Measurements from ENCODE around the gene NOS3.

The NOS3 gene

GRCh38 chr7:151063212-151063561, 72.4 kb downstream of the NOS3 start:
- TF ChIP-seq, protein P1, sequence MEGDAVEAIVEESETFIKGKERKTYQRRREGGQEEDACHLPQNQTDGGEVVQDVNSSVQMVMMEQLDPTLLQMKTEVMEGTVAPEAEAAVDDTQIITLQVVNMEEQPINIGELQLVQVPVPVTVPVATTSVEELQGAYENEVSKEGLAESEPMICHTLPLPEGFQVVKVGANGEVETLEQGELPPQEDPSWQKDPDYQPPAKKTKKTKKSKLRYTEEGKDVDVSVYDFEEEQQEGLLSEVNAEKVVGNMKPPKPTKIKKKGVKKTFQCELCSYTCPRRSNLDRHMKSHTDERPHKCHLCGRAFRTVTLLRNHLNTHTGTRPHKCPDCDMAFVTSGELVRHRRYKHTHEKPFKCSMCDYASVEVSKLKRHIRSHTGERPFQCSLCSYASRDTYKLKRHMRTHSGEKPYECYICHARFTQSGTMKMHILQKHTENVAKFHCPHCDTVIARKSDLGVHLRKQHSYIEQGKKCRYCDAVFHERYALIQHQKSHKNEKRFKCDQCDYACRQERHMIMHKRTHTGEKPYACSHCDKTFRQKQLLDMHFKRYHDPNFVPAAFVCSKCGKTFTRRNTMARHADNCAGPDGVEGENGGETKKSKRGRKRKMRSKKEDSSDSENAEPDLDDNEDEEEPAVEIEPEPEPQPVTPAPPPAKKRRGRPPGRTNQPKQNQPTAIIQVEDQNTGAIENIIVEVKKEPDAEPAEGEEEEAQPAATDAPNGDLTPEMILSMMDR (IDR thresholded peaks at IDR 0.05; ENCODE audit: control insufficient read depth, extremely low read depth, insufficient read depth) = no peak
- no peak for DNase-seq (ENCODE audit: low read depth)
- no peak overlapping the region for H3K4me3 ChIP-seq (ENCODE audit: low read depth, low read length)
